ENCODE data around the gene MAP2K2. TPM values are rescaled to one million over a fixed set of nuclear protein-coding genes. Genes with fewer than 3 reads are reported as not detected.

The MAP2K2 gene
- total and polyA plus RNA-seq, 2 donors = 98.4 to 144 TPM

GRCh38 chr19:4067396-4068046 lies 56.4 kb downstream of the MAP2K2 start:
- Histone ChIP-seq H3K9me3 (ENCODE audit: control insufficient read depth in 2 of 2, insufficient read depth in 1 of 2, low read length in 1 of 2) (no peaks in the 10 kb centered on the region), H3K4me1 (ENCODE audit: control insufficient read depth in 2 of 2, insufficient read depth in 2 of 2, low read length in 2 of 2) (peaks cover 20 to 39% of the 10 kb centered on the region in 2 donors), H3K27ac (ENCODE audit: low read depth in 1 of 2, low read length in 1 of 2) (peak overlapping the region; percentile 89 to 96), H3K27me3 (ENCODE audit: control insufficient read depth in 2 of 2, insufficient read depth in 1 of 2, low read length in 1 of 2) (peaks cover 0 to 16% of the 10 kb centered on the region in 2 donors), H3K4me3 (ENCODE audit: low read length in 2 of 2) (peak overlapping the region; percentile 91 to 94), H3K36me3 (ENCODE audit: control insufficient read depth in 2 of 2, insufficient read depth in 2 of 2, low read length in 1 of 2) (peaks cover 8 to 13% of the 10 kb centered on the region in 2 donors)
- peak in 2 of 9 donors; percentile 47 to 80 for DNase-seq (ENCODE audit: low read depth in 6 of 9, low spot score in 9 of 9)
- 1% methylated on average over 58 of the region's 58 CpGs for WGBS

GRCh38 chr19:4066682-4067395 lies 57.1 kb downstream of the MAP2K2 start, which contains the start of gene ZBTB7A:
TSS of gene ZBTB7A (minus strand) at chr19:4066899. CDS start at chr19:4055232, 11,667 bp downstream.
- Histone ChIP-seq H3K4me3 (ENCODE audit: low read length in 2 of 2) (peak within 1 kb of the TSS; percentile 91 to 94), H3K27ac (ENCODE audit: low read depth in 1 of 2, low read length in 1 of 2) (peak within 1 kb of the TSS; percentile 96 to 98), H3K9me3 (ENCODE audit: control insufficient read depth in 2 of 2, insufficient read depth in 1 of 2, low read length in 1 of 2) (no peaks in the 10 kb centered on the region), H3K36me3 (ENCODE audit: control insufficient read depth in 2 of 2, insufficient read depth in 2 of 2, low read length in 1 of 2) (peaks cover 15 to 20% of the 10 kb centered on the region in 2 donors), H3K27me3 (ENCODE audit: control insufficient read depth in 2 of 2, insufficient read depth in 1 of 2, low read length in 1 of 2) (peaks cover 0 to 16% of the 10 kb centered on the region in 2 donors), H3K4me1 (ENCODE audit: control insufficient read depth in 2 of 2, insufficient read depth in 2 of 2, low read length in 2 of 2) (peaks cover 22 to 45% of the 10 kb centered on the region in 2 donors)
- DNase-seq (ENCODE audit: low read depth in 6 of 9, low spot score in 9 of 9) = peak in 6 of 9 donors; percentile 61 to 86 (median 68)
- WGBS = under 1% methylated on average over 84 of the region's 85 CpGs

- Histone ChIP-seq H3K4me1 (ENCODE audit: control insufficient read depth in 2 of 2, insufficient read depth in 2 of 2, low read length in 2 of 2) (peaks cover 22 to 46% of the 10 kb centered on the region in 2 donors), H3K9me3 (ENCODE audit: control insufficient read depth in 2 of 2, insufficient read depth in 1 of 2, low read length in 1 of 2) (no peaks in the 10 kb centered on the region), H3K4me3 (ENCODE audit: low read length in 2 of 2) (peak overlapping the region; percentile 91 to 94), H3K36me3 (ENCODE audit: control insufficient read depth in 2 of 2, insufficient read depth in 2 of 2, low read length in 1 of 2) (peaks cover 16 to 25% of the 10 kb centered on the region in 2 donors), H3K27ac (ENCODE audit: low read depth in 1 of 2, low read length in 1 of 2) (peak overlapping the region; percentile 96 to 98), H3K27me3 (ENCODE audit: control insufficient read depth in 2 of 2, insufficient read depth in 1 of 2, low read length in 1 of 2) (peaks cover 0 to 16% of the 10 kb centered on the region in 2 donors)
- WGBS = 1% methylated on average over 31 of the region's 31 CpGs
- DNase-seq (ENCODE audit: low read depth in 6 of 9, low spot score in 9 of 9) = no peak
Measured at GRCh38 chr19:4066176-4066606, 57.7 kb downstream of the MAP2K2 start.

- Histone ChIP-seq H3K27ac (ENCODE audit: low read depth in 1 of 2, low read length in 1 of 2) (peak overlapping the region in 1 of 2 donors; percentile 96), H3K9me3 (ENCODE audit: control insufficient read depth in 2 of 2, insufficient read depth in 1 of 2, low read length in 1 of 2) (no peaks in the 10 kb centered on the region), H3K4me3 (ENCODE audit: low read length in 2 of 2) (peak overlapping the region; percentile 91 to 94), H3K4me1 (ENCODE audit: control insufficient read depth in 2 of 2, insufficient read depth in 2 of 2, low read length in 2 of 2) (peaks cover 22 to 51% of the 10 kb centered on the region in 2 donors), H3K36me3 (ENCODE audit: control insufficient read depth in 2 of 2, insufficient read depth in 2 of 2, low read length in 1 of 2) (peaks cover 16 to 28% of the 10 kb centered on the region in 2 donors), H3K27me3 (ENCODE audit: control insufficient read depth in 2 of 2, insufficient read depth in 1 of 2, low read length in 1 of 2) (peaks cover 0 to 16% of the 10 kb centered on the region in 2 donors)
- under 1% methylated on average over 91 of the region's 98 CpGs for WGBS
- peak; percentile 84 to 98 (median 90) for DNase-seq (ENCODE audit: low read depth in 6 of 9, low spot score in 9 of 9)
Measured at GRCh38 chr19:4065430-4066175, 58.3 kb downstream of the MAP2K2 start.

- WGBS = 1% methylated on average over 56 of the region's 57 CpGs
- peaks cover 22 to 49% of the 10 kb centered on the region in 2 donors for H3K4me1 ChIP-seq (ENCODE audit: control insufficient read depth in 2 of 2, insufficient read depth in 2 of 2, low read length in 2 of 2)
- peak in 4 of 9 donors; percentile 39 to 72 (median 58) for DNase-seq (ENCODE audit: low read depth in 6 of 9, low spot score in 9 of 9)
- peaks cover 0 to 16% of the 10 kb centered on the region in 2 donors for H3K27me3 ChIP-seq (ENCODE audit: control insufficient read depth in 2 of 2, insufficient read depth in 1 of 2, low read length in 1 of 2)
- peaks cover 16 to 35% of the 10 kb centered on the region in 2 donors for H3K36me3 ChIP-seq (ENCODE audit: control insufficient read depth in 2 of 2, insufficient read depth in 2 of 2, low read length in 1 of 2)
- H3K9me3 ChIP-seq (ENCODE audit: control insufficient read depth in 2 of 2, insufficient read depth in 1 of 2, low read length in 1 of 2) = no peaks in the 10 kb centered on the region
- peak overlapping the region; percentile 79 to 82 for H3K27ac ChIP-seq (ENCODE audit: low read depth in 1 of 2, low read length in 1 of 2)
- peak overlapping the region; percentile 63 to 94 for H3K4me3 ChIP-seq (ENCODE audit: low read length in 2 of 2)
Measured at GRCh38 chr19:4064496-4065260, 59.2 kb downstream of the MAP2K2 start.

GRCh38 chr19:4064149-4064495 lies 59.8 kb downstream of the MAP2K2 start:
- peaks cover 16 to 36% of the 10 kb centered on the region in 2 donors for H3K36me3 ChIP-seq (ENCODE audit: control insufficient read depth in 2 of 2, insufficient read depth in 2 of 2, low read length in 1 of 2)
- no peak for DNase-seq (ENCODE audit: low read depth in 6 of 9, low spot score in 9 of 9)

GRCh38 chr19:4063369-4064148 lies 60.4 kb downstream of the MAP2K2 start:
- Histone ChIP-seq H3K4me1 (ENCODE audit: control insufficient read depth in 2 of 2, insufficient read depth in 2 of 2, low read length in 2 of 2) (peaks cover 16 to 44% of the 10 kb centered on the region in 2 donors), H3K27me3 (ENCODE audit: control insufficient read depth in 2 of 2, insufficient read depth in 1 of 2, low read length in 1 of 2) (peaks cover 0 to 11% of the 10 kb centered on the region in 2 donors), H3K9me3 (ENCODE audit: control insufficient read depth in 2 of 2, insufficient read depth in 1 of 2, low read length in 1 of 2) (no peaks in the 10 kb centered on the region), H3K27ac (ENCODE audit: low read depth in 1 of 2, low read length in 1 of 2) (no peak overlapping the region), H3K36me3 (ENCODE audit: control insufficient read depth in 2 of 2, insufficient read depth in 2 of 2, low read length in 1 of 2) (peaks cover 21 to 36% of the 10 kb centered on the region in 2 donors), H3K4me3 (ENCODE audit: low read length in 2 of 2) (peak overlapping the region; percentile 63 to 94)
- no peak for DNase-seq (ENCODE audit: low read depth in 6 of 9, low spot score in 9 of 9)
- 87% methylated on average over 31 of the region's 31 CpGs for WGBS

More at GRCh38 chr19:4064149-4064495, 59.8 kb downstream of the MAP2K2 start:
- no peaks in the 10 kb centered on the region for H3K9me3 ChIP-seq (ENCODE audit: control insufficient read depth in 2 of 2, insufficient read depth in 1 of 2, low read length in 1 of 2)
- H3K27me3 ChIP-seq (ENCODE audit: control insufficient read depth in 2 of 2, insufficient read depth in 1 of 2, low read length in 1 of 2) = peaks cover 0 to 14% of the 10 kb centered on the region in 2 donors
- H3K27ac ChIP-seq (ENCODE audit: low read depth in 1 of 2, low read length in 1 of 2) = peak overlapping the region; percentile 79 to 82
- WGBS = 49% methylated on average over 24 of the region's 24 CpGs
- peaks cover 21 to 45% of the 10 kb centered on the region in 2 donors for H3K4me1 ChIP-seq (ENCODE audit: control insufficient read depth in 2 of 2, insufficient read depth in 2 of 2, low read length in 2 of 2)
- peak overlapping the region; percentile 63 to 94 for H3K4me3 ChIP-seq (ENCODE audit: low read length in 2 of 2)
